Measurements from ENCODE around the gene DEPDC5. TPM values are rescaled to one million over a fixed set of nuclear protein-coding genes. Genes with fewer than 3 reads are reported as not detected.
"Not testable (repeated sequence)": the region's sequence is repeated elsewhere in the genome, so short reads cannot be mapped to it uniquely, and the experiment has no call there.

The DEPDC5 gene
- total and polyA plus RNA-seq, 2 experiments from 2014 or later = 6.3 to 7.6 TPM

DNA sequence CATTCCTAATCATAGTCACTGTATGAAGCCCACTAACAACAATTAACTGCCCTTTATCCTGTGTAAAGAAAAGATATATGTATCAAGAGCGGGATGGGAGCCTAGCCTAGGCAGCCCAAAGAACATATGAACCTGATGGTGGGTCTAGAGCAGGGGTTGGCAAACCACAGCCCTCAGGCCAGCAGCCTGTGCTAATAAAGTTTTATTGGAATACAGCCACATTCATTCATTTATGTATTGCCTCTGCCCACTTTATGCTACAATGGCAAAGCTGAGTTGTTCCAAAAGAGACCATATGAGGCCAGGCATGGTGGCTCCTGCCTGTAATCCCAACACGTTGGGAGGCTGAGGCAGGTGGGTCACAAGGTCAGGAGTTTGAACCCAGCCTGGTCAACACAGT is 17.4 kb upstream of the DEPDC5 start:
- Histone ChIP-seq H3K4me2 (ENCODE audit: unreplicated experiment) (no peak overlapping the region), H3K9ac (no peak overlapping the region)

DNA sequence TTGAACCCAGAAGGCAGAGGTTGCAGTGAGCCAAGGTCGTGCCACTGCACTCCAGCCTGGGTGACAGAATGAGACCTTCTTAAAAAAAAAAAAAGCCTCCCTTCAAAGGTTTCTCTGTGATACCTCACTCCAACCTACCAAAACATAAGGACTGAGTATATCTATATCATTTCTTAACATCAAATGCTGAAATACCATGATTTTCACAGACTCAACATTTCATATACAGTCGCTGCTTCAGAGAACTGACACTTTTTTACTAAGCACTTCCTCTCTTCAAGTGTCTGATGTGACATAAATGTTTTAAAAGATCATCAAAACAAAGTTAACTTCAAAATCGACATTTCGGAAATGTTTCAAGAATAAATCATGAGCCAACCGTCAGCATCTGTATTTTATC is 15.9 kb upstream of the DEPDC5 start:
- peaks cover 99% of the 10 kb centered on the region for H3K79me2 ChIP-seq (ENCODE audit: insufficient read depth)
- WGBS, 2 experiments (ENCODE audit: low coverage in 1 of 2, low lambda C conversion rate in 2 of 2, missing lambda C conversion rate in 2 of 2) = 90 to 96% methylated on average over 5 of the region's 5 CpGs
- TF ChIP-seq EZH2phosphoT487 (IDR thresholded peaks at IDR 0.05; ENCODE audit: insufficient read depth, low read depth) (no peak), EZH2 (IDR thresholded peaks at IDR 0.05; ENCODE audit: insufficient read depth, poor library complexity, severe bottlenecking) (no peak)
- H3K9ac ChIP-seq = no peak overlapping the region
- in situ Hi-C loops (cut with MboI) = no loop called here
- no peak for DNase-seq
- H3K4me2 ChIP-seq (ENCODE audit: unreplicated experiment) = no peak overlapping the region
- H3K27me3 ChIP-seq (replicated peaks; ENCODE audit: insufficient read depth) = no peaks in the 10 kb centered on the region
- no peaks in the 10 kb centered on the region; the same call in 1 of the 2 replicates for H4K20me1 ChIP-seq (ENCODE audit: insufficient read depth)
- H3K36me3 ChIP-seq (ENCODE audit: low read depth) = peaks cover 18% of the 10 kb centered on the region; the same call in 1 of the 2 replicates
- H3K9me3 ChIP-seq (ENCODE audit: low read depth) = no peaks in the 10 kb centered on the region
- H3F3A ChIP-seq (ENCODE audit: insufficient read depth) = peaks cover 21% of the 10 kb centered on the region
- no peak overlapping the region for H3K4me3 ChIP-seq
- no peak overlapping the region for H3K27ac ChIP-seq
- no peaks in the 10 kb centered on the region for H3K9me2 ChIP-seq (ENCODE audit: insufficient read depth)
- no peak overlapping the region for H2AFZ ChIP-seq
- peaks cover 21% of the 10 kb centered on the region for H3K4me1 ChIP-seq (ENCODE audit: insufficient read depth)

More for the DNA sequence above, 17.4 kb upstream of the DEPDC5 start:
- Histone ChIP-seq H3K9me2 (ENCODE audit: insufficient read depth) (no peaks in the 10 kb centered on the region), H3K4me1 (ENCODE audit: insufficient read depth) (peaks cover 21% of the 10 kb centered on the region), H2AFZ (no peak overlapping the region), H3K4me3 (no peak overlapping the region), H3K9me3 (ENCODE audit: low read depth) (no peaks in the 10 kb centered on the region), H4K20me1 (ENCODE audit: insufficient read depth) (no peaks in the 10 kb centered on the region; the same call in 1 of the 2 replicates), H3F3A (ENCODE audit: insufficient read depth) (peaks cover 21% of the 10 kb centered on the region), H3K27ac (no peak overlapping the region), H3K27me3 (replicated peaks; ENCODE audit: insufficient read depth) (no peaks in the 10 kb centered on the region), H3K36me3 (ENCODE audit: low read depth) (peaks cover 14% of the 10 kb centered on the region; the same call in 1 of the 2 replicates), H3K79me2 (ENCODE audit: insufficient read depth) (peaks cover 99% of the 10 kb centered on the region)
- in situ Hi-C loops (cut with MboI) = no loop called here
- TF ChIP-seq EZH2phosphoT487 (IDR thresholded peaks at IDR 0.05; ENCODE audit: insufficient read depth, low read depth) (no peak), EZH2 (IDR thresholded peaks at IDR 0.05; ENCODE audit: insufficient read depth, poor library complexity, severe bottlenecking) (no peak)
- WGBS, 2 experiments (ENCODE audit: low coverage in 1 of 2, low lambda C conversion rate in 2 of 2, missing lambda C conversion rate in 2 of 2) = 96 to 100% methylated on average over 2 of the region's 2 CpGs
- DNase-seq = no peak

- H4K20me1 ChIP-seq (ENCODE audit: insufficient read depth) = no peaks in the 10 kb centered on the region
- in situ Hi-C loops (cut with MboI) = no loop called here
- no peak overlapping the region for H3K27ac ChIP-seq
- H3K9me3 ChIP-seq (ENCODE audit: low read depth) = no peaks in the 10 kb centered on the region
- no peak overlapping the region for H2AFZ ChIP-seq
- H3K9ac ChIP-seq = no peak overlapping the region
- DNase-seq = peak; percentile 23
- peaks cover 99% of the 10 kb centered on the region for H3K79me2 ChIP-seq (ENCODE audit: insufficient read depth)
- TF ChIP-seq EZH2phosphoT487 (IDR thresholded peaks at IDR 0.05; ENCODE audit: insufficient read depth, low read depth) (no peak), EZH2 (IDR thresholded peaks at IDR 0.05; ENCODE audit: insufficient read depth, poor library complexity, severe bottlenecking) (no peak)
- H3K9me2 ChIP-seq (ENCODE audit: insufficient read depth) = no peaks in the 10 kb centered on the region
- no peak overlapping the region for H3K4me3 ChIP-seq
- H3F3A ChIP-seq (ENCODE audit: insufficient read depth) = peaks cover 21% of the 10 kb centered on the region
- H3K4me2 ChIP-seq (ENCODE audit: unreplicated experiment) = no peak overlapping the region
- 48 to 60% methylated on average over 2 of the region's 2 CpGs for WGBS, 2 experiments (ENCODE audit: low coverage in 1 of 2, low lambda C conversion rate in 2 of 2, missing lambda C conversion rate in 2 of 2)
- no peaks in the 10 kb centered on the region for H3K27me3 ChIP-seq (replicated peaks; ENCODE audit: insufficient read depth)
- H3K4me1 ChIP-seq (ENCODE audit: insufficient read depth) = peaks cover 21% of the 10 kb centered on the region
- peaks cover 17% of the 10 kb centered on the region; the same call in 1 of the 2 replicates for H3K36me3 ChIP-seq (ENCODE audit: low read depth)
These were observed 15.3 kb upstream of the DEPDC5 start for GRCh38 chr22:31738566-31738965.

DNA sequence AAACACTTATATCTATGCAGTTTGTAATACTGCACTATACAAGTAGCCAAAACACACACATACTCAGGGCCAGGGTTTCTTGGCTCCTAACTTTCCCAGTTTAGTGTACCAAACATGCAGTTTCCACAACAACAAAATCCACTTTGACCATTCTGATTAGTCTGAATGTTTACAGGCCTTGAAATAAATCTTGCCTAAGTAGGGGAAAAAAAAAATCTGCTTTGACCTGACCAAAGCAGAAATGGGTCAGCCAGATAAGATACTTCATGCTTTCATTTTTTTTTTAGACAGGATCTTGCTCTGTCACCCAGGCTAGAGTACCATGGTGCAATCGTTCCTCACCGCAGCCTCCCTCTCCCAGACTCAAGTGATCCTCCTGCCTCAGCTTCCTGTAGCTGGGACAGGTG is 14.0 kb upstream of the DEPDC5 start:
- no peaks in the 10 kb centered on the region for H4K20me1 ChIP-seq (ENCODE audit: insufficient read depth)
- TF ChIP-seq EZH2 (IDR thresholded peaks at IDR 0.05; ENCODE audit: insufficient read depth, poor library complexity, severe bottlenecking) (no peak), EZH2phosphoT487 (IDR thresholded peaks at IDR 0.05; ENCODE audit: insufficient read depth, low read depth) (no peak)

DNA sequence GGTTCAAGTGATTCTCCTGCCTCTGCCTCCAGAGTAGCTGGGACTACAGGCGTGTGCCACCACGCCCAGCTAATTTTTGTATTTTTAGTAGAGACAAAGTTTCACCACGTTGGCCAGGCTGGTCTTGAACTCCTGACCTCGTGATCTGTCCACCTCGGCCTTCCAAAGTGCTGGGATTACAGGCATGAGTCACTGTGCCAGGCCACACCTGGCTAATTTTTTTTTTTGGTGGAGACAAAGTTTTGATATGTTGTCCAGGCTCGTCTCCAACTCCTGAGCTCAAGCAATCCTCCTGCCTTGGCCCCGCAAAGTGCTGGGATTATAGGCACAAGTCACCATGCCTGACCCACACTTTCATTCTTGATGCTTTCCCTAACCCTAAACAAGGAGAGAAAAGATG is 13.5 kb upstream of the DEPDC5 start:
- WGBS, 2 experiments (ENCODE audit: low coverage in 1 of 2, low lambda C conversion rate in 2 of 2, missing lambda C conversion rate in 2 of 2) = 88 to 90% methylated on average over 7 of the region's 7 CpGs
- in situ Hi-C loops (cut with MboI); H3K4me1 ChIP-seq (ENCODE audit: insufficient read depth); H3K27ac ChIP-seq; H2AFZ ChIP-seq; H3K9ac ChIP-seq; H4K20me1 ChIP-seq (ENCODE audit: insufficient read depth); H3K9me2 ChIP-seq (ENCODE audit: insufficient read depth); H3K4me2 ChIP-seq (ENCODE audit: unreplicated experiment); DNase-seq; H3K9me3 ChIP-seq (ENCODE audit: low read depth); H3K27me3 ChIP-seq (replicated peaks; ENCODE audit: insufficient read depth); H3K4me3 ChIP-seq; H3F3A ChIP-seq (ENCODE audit: insufficient read depth): not testable (repeated sequence)
- H3K79me2 ChIP-seq (ENCODE audit: insufficient read depth) = peaks cover 100% of the 10 kb centered on the region
- peaks cover 13% of the 10 kb centered on the region; the same call in 1 of the 2 replicates for H3K36me3 ChIP-seq (ENCODE audit: low read depth)

More for the DNA sequence above, 14.0 kb upstream of the DEPDC5 start:
- no peak overlapping the region for H3K9ac ChIP-seq
- WGBS, 2 experiments (ENCODE audit: low coverage in 1 of 2, low lambda C conversion rate in 2 of 2, missing lambda C conversion rate in 2 of 2) = 90 to 100% methylated on average over 2 of the region's 2 CpGs
- no peaks in the 10 kb centered on the region for H3K27me3 ChIP-seq (replicated peaks; ENCODE audit: insufficient read depth)
- H3K9me2 ChIP-seq (ENCODE audit: insufficient read depth) = no peaks in the 10 kb centered on the region
- peaks cover 100% of the 10 kb centered on the region for H3K79me2 ChIP-seq (ENCODE audit: insufficient read depth)
- H3K9me3 ChIP-seq (ENCODE audit: low read depth) = no peaks in the 10 kb centered on the region
- no peak overlapping the region for H2AFZ ChIP-seq
- H3K27ac ChIP-seq = no peak overlapping the region
- H3K36me3 ChIP-seq (ENCODE audit: low read depth) = peaks cover 13% of the 10 kb centered on the region; the same call in 1 of the 2 replicates
- in situ Hi-C loops (cut with MboI) = no loop called here
- DNase-seq = no peak
- H3K4me2 ChIP-seq (ENCODE audit: unreplicated experiment) = no peak overlapping the region
- H3K4me1 ChIP-seq (ENCODE audit: insufficient read depth) = peaks cover 11% of the 10 kb centered on the region
- no peak overlapping the region for H3K4me3 ChIP-seq
- H3F3A ChIP-seq (ENCODE audit: insufficient read depth) = peaks cover 11% of the 10 kb centered on the region

Data from GM23248 (cell line).